ENCODE measurements around the gene ANKS1A. TPM values are rescaled to one million over a fixed set of nuclear protein-coding genes. Genes with fewer than 3 reads are reported as not detected.

The ANKS1A gene
- total and polyA plus RNA-seq, 9 donors: 16.0 to 45.0 (median 27.3) TPM

GRCh38 chr6:35067234-35067633 is 178.2 kb downstream of the ANKS1A start:
- Histone ChIP-seq H3K4me3 (no peak overlapping the region), H3K27me3 (no peaks in the 10 kb centered on the region), H3K4me1 (ENCODE audit: insufficient read depth) (no peaks in the 10 kb centered on the region), H3K27ac (no peak overlapping the region), H3K36me3 (no peaks in the 10 kb centered on the region), H3K9me3 (no peaks in the 10 kb centered on the region)
- TF ChIP-seq CTCF (IDR thresholded peaks at IDR 0.05) (no peak), EP300 (IDR thresholded peaks at IDR 0.05) (no peak), POLR2A (IDR thresholded peaks at IDR 0.05) (no peak)
- WGBS, 3 donors: 95 to 98% (median 95%) methylated on average over 11 of the region's 11 CpGs
- no peak for DNase-seq
- intact Hi-C loops (cut with DNase I): no loop called here

GRCh38 chr6:35068206-35068605 is 179.2 kb downstream of the ANKS1A start:
- 80 to 85% (median 83%) methylated on average over 9 of the region's 9 CpGs for WGBS, 3 donors

GRCh38 chr6:35068644-35069043 is 179.6 kb downstream of the ANKS1A start:
- 82 to 92% (median 86%) methylated on average over 7 of the region's 7 CpGs for WGBS, 3 donors
- Histone ChIP-seq H3K27ac (no peak overlapping the region), H3K36me3 (no peaks in the 10 kb centered on the region), H3K4me1 (ENCODE audit: insufficient read depth) (no peaks in the 10 kb centered on the region), H3K27me3 (no peaks in the 10 kb centered on the region), H3K4me3 (no peak overlapping the region), H3K9me3 (no peaks in the 10 kb centered on the region)
- TF ChIP-seq POLR2A (IDR thresholded peaks at IDR 0.05) (no peak), CTCF (IDR thresholded peaks at IDR 0.05) (no peak), EP300 (IDR thresholded peaks at IDR 0.05) (no peak)
- no peak for DNase-seq
- intact Hi-C loops (cut with DNase I): no loop called here

More at GRCh38 chr6:35068206-35068605, 179.2 kb downstream of the ANKS1A start:
- H3K4me1 ChIP-seq (ENCODE audit: insufficient read depth): no peaks in the 10 kb centered on the region
- DNase-seq: no peak
- TF ChIP-seq EP300 (IDR thresholded peaks at IDR 0.05) (no peak), POLR2A (IDR thresholded peaks at IDR 0.05) (no peak)
- no peak overlapping the region for H3K27ac ChIP-seq
- intact Hi-C loops (cut with DNase I): no loop called here
- no peak overlapping the region for H3K4me3 ChIP-seq
- no peaks in the 10 kb centered on the region for H3K9me3 ChIP-seq
- no peaks in the 10 kb centered on the region for H3K27me3 ChIP-seq
- H3K36me3 ChIP-seq: no peaks in the 10 kb centered on the region

GRCh38 chr6:35069262-35069661 is 180.2 kb downstream of the ANKS1A start:
- H3K27me3 ChIP-seq: no peaks in the 10 kb centered on the region
- intact Hi-C loops (cut with DNase I): no loop called here
- no peaks in the 10 kb centered on the region for H3K4me1 ChIP-seq (ENCODE audit: insufficient read depth)
- no peak for TF ChIP-seq EP300 (IDR thresholded peaks at IDR 0.05)
- TF ChIP-seq CTCF (IDR thresholded peaks at IDR 0.05): no peak
- TF ChIP-seq POLR2A (IDR thresholded peaks at IDR 0.05): no peak
- no peak overlapping the region for H3K27ac ChIP-seq
- no peak overlapping the region for H3K4me3 ChIP-seq
- DNase-seq: no peak
- 94 to 97% (median 96%) methylated on average over 2 of the region's 2 CpGs for WGBS, 3 donors
- H3K9me3 ChIP-seq: no peaks in the 10 kb centered on the region
- no peaks in the 10 kb centered on the region for H3K36me3 ChIP-seq

- H3K27ac ChIP-seq: no peak overlapping the region
- DNase-seq: no peak
- 92 to 98% (median 94%) methylated on average over 2 of the region's 2 CpGs for WGBS, 3 donors
- H3K27me3 ChIP-seq: no peaks in the 10 kb centered on the region
- no peak overlapping the region for H3K4me3 ChIP-seq
- intact Hi-C loops (cut with DNase I): no loop called here
- no peak for TF ChIP-seq CTCF (IDR thresholded peaks at IDR 0.05)
- TF ChIP-seq EP300 (IDR thresholded peaks at IDR 0.05): no peak
- no peak for TF ChIP-seq POLR2A (IDR thresholded peaks at IDR 0.05)
- no peaks in the 10 kb centered on the region for H3K9me3 ChIP-seq
- no peaks in the 10 kb centered on the region for H3K36me3 ChIP-seq
- H3K4me1 ChIP-seq (ENCODE audit: insufficient read depth): no peaks in the 10 kb centered on the region
These were observed 181.1 kb downstream of the ANKS1A start for GRCh38 chr6:35070111-35070510.

All from ovary (tissue), 9 donors.